ENCODE measurements around the gene F3. TPM values are rescaled to one million over a fixed set of nuclear protein-coding genes. Genes with fewer than 3 reads are reported as not detected.

F3 gene
- total RNA-seq, 1 experiment from 2014 or later, result 58.5 TPM

DNA sequence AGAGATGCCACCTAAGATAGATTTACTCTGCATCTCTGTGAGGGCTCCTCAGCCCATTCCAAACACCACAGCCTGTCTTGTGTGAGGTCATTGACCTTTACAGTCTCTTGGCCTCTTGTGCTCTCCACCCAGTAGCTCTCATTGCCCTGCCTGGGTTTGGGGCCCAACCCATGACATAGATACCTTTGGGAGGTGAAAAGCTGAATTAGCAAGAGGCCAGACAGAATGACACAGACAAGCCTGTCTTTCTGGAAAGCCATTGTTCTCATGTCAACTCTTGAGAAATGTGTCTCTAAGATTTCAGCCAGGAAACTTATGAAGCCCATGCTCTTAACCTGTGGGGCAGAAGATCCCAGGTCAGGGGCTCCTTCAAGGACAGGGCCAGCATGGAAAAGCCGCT is 18.4 kb upstream of the F3 start (continued):
- TF ChIP-seq ELF1 (IDR thresholded peaks at IDR 0.05; ENCODE audit: borderline replicate concordance, low read depth), result no peak
- TF ChIP-seq POLR2AphosphoS5 (IDR thresholded peaks at IDR 0.05; ENCODE audit: low read depth, low read length), result no peak
- no peak for TF ChIP-seq POLR2A (IDR thresholded peaks at IDR 0.05; ENCODE audit: borderline replicate concordance, extremely low read depth, insufficient read depth, insufficient read length)

GRCh38 chr1:94555091-94555490 is 13.5 kb upstream of the F3 start:
- ChIA-PET POLR2A (no interaction called here), RAD21 (ENCODE audit: low non-redundant PET in 1 of 2, low total read pairs in 2 of 2, uncharacterized antibody in 2 of 2, unreplicated experiment in 2 of 2) (no interaction called here), CTCF (no interaction called here)
- intact Hi-C loops (cut with micrococcal nuclease), result no loop called here
- Histone ChIP-seq H3K9me2 (ENCODE audit: insufficient read depth) (no peaks in the 10 kb centered on the region), H3K79me2 (ENCODE audit: insufficient read depth, low read length) (no peaks in the 10 kb centered on the region), H3K4me3 (replicated peaks in 1 of 2; ENCODE audit: low read depth in 1 of 2, low read length in 2 of 2) (no peak overlapping the region), H3K4me1 (ENCODE audit: control insufficient read depth in 1 of 2, insufficient read depth in 2 of 2, low read length in 2 of 2) (peaks cover 3 to 37% of the 10 kb centered on the region in 2 experiments; a peak in 3 of 4 replicates), H3K9ac (ENCODE audit: low read length) (no peak overlapping the region), H3K27me3 (ENCODE audit: insufficient read depth, low read length) (no peaks in the 10 kb centered on the region), H3K27ac (ENCODE audit: low read depth, low read length) (no peak overlapping the region), H4K20me1 (ENCODE audit: insufficient read depth) (no peaks in the 10 kb centered on the region), H2AFZ (ENCODE audit: low read depth, low read length, poor library complexity, severe bottlenecking) (no peak overlapping the region), H3K4me2 (ENCODE audit: low read length) (no peak overlapping the region), H3K9me3 (ENCODE audit: control insufficient read depth in 1 of 2, insufficient read depth in 1 of 2, low read depth in 1 of 2, low read length in 2 of 2) (no peaks in the 10 kb centered on the region), H3K36me3 (ENCODE audit: control insufficient read depth in 1 of 2, insufficient read depth in 2 of 2, low read length in 2 of 2) (no peaks in the 10 kb centered on the region)
- no peak for ATAC-seq
- no TSS peak for BruUV-seq (replicated peaks)
- DNase-seq (ENCODE audit: low read depth, low spot score), result no peak
- TF ChIP-seq MAX (IDR thresholded peaks at IDR 0.05) (no peak), SP1 (IDR thresholded peaks at IDR 0.05; ENCODE audit: low read depth) (no peak), SIN3A (IDR thresholded peaks at IDR 0.05; ENCODE audit: low read depth) (no peak), ZBTB33 (IDR thresholded peaks at IDR 0.05; ENCODE audit: extremely low read depth, insufficient replicate concordance, low read length) (no peak), EZH2phosphoT487 (IDR thresholded peaks at IDR 0.05; ENCODE audit: borderline replicate concordance) (no peak), ZFX (IDR thresholded peaks at IDR 0.05) (no peak), POLR2AphosphoS5 (IDR thresholded peaks at IDR 0.05; ENCODE audit: low read depth, low read length) (no peak), RAD21 (IDR thresholded peaks at IDR 0.05; ENCODE audit: low read depth) (no peak), EZH2 (IDR thresholded peaks at IDR 0.05) (no peak), JUND (IDR thresholded peaks at IDR 0.05) (no peak), TCF7L2 (IDR thresholded peaks at IDR 0.05; ENCODE audit: borderline replicate concordance, extremely low read depth, insufficient read depth, insufficient read length) (no peak), SRF (IDR thresholded peaks at IDR 0.05; ENCODE audit: low read depth) (no peak), CEBPB (IDR thresholded peaks at IDR 0.05; ENCODE audit: low read depth) (no peak), EGR1 (IDR thresholded peaks at IDR 0.05; ENCODE audit: low read depth) (no peak), ZNF274 (IDR thresholded peaks at IDR 0.05; ENCODE audit: low read depth, low read length) (no peak), CTCF (IDR thresholded peaks at IDR 0.05 in 2 of 3, conservative IDR thresholded peaks at IDR 0.05 in 1 of 3; ENCODE audit: borderline replicate concordance in 1 of 3, insufficient read depth in 1 of 3, low read depth in 2 of 3, low read length in 2 of 3) (no peak)
- TF ChIP-seq, protein P1, sequence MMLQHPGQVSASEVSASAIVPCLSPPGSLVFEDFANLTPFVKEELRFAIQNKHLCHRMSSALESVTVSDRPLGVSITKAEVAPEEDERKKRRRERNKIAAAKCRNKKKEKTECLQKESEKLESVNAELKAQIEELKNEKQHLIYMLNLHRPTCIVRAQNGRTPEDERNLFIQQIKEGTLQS (IDR thresholded peaks at IDR 0.05), result no peak

Data from HCT116 (cell line).